ENCODE results near the gene CDC5L.

DNA sequence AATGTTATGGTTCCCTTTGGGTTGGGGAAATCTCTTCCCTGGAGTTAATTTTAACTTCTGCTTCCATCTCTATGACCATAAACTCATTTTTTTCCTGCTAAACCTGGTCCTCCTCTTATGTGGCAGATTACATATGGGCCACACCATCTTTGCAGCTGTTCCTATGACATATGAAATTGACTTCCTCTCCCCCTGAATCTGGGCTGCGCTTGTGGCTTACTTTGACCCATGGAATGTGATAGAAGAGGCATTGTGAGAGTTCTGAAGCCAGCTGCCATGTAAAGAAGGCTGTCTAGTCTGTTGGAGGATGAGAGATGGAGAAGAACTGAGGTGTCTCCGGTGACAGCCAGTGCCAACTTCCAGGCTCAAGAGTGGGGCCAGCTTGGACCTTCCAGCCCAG, 100.1 kb downstream of the CDC5L start:
- TF ChIP-seq EZH2 (IDR thresholded peaks at IDR 0.05) = no peak
- TF ChIP-seq POLR2AphosphoS5 (IDR thresholded peaks at IDR 0.05; ENCODE audit: borderline replicate concordance, low read depth, low read length) = no peak

Data from SK-N-MC (cell line).